Fibroblast of mammary gland (primary cell): ENCODE results near the gene CBX6.

Source experiments
- DNase-seq: peaks from one replicate; pipeline ENCODE4 v3.0.0-alpha.2; 2010; ENCODE audit warnings: low read depth
- H3K4me3 ChIP-seq: 2 replicates; pipeline ENCODE4 v1.5.1; 2011; ENCODE audit warnings: low read depth, mild to moderate bottlenecking, low read length, moderate library complexity; ENCODE audit not compliant: control insufficient read depth
- TF ChIP-seq, protein P1 (sequence below): conservative IDR thresholded peaks from 2 replicates; pipeline ENCODE4 v1.5.1; 2011; ENCODE audit warnings: low read depth, low read length, inconsistent platforms; ENCODE audit not compliant: control insufficient read depth, insufficient read depth

CBX6 gene

DNA sequence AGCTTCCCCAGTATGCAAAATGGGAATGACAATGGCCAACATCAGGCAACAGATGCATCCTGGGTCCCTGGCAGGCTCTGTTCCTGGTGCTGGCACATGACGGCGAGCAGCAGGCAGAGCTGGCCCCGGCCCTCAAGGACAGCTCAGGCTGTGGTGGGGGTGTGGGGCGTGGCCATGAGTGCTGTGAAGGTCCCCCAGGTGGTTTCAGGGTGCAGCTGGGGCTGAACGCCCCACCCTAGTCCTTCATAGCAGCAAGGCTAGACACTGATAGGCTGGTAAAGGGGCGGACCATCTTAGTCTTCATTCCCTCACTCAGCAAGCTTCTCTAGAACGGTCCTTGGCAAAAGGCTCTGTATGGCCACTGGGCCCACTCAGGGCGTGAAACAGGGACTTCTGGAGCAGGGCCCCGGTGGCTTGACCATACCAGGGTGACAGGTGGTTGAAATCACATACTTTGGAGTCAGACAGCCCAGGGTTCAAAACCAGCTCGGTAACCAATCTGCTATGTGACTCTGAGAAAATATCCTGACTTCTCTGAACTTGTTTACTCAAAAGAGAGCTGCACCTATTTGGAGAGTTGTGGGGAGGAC is 43.3 kb downstream of the CBX6 start:
- DNase-seq = no peak
- TF ChIP-seq, protein P1, sequence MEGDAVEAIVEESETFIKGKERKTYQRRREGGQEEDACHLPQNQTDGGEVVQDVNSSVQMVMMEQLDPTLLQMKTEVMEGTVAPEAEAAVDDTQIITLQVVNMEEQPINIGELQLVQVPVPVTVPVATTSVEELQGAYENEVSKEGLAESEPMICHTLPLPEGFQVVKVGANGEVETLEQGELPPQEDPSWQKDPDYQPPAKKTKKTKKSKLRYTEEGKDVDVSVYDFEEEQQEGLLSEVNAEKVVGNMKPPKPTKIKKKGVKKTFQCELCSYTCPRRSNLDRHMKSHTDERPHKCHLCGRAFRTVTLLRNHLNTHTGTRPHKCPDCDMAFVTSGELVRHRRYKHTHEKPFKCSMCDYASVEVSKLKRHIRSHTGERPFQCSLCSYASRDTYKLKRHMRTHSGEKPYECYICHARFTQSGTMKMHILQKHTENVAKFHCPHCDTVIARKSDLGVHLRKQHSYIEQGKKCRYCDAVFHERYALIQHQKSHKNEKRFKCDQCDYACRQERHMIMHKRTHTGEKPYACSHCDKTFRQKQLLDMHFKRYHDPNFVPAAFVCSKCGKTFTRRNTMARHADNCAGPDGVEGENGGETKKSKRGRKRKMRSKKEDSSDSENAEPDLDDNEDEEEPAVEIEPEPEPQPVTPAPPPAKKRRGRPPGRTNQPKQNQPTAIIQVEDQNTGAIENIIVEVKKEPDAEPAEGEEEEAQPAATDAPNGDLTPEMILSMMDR = no peak

DNA sequence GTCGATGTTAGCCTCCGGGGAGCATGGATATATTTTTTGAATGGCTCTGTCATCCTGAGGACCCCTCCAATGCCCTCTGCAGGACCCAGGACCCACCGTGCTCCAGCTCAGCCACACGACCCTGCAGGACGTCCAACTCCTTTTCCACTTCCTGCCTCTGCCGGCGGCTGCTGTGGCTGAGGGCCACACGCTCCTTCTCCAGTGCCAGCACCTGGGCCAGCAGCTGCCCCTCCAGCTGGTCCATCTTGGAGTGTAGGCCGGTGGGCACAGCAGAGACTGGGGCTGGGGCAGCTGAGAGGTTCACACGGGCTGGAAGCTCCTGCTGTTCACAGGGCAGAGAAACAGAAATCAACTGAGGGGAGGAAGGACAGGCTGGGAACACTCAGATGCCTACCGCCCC is 43.8 kb downstream of the CBX6 start:
- no peak for DNase-seq
- TF ChIP-seq, protein P1 = no peak
- H3K4me3 ChIP-seq = no peak overlapping the region

More for the DNA sequence above, 43.3 kb downstream of the CBX6 start:
- H3K4me3 ChIP-seq = no peak overlapping the region

DNA sequence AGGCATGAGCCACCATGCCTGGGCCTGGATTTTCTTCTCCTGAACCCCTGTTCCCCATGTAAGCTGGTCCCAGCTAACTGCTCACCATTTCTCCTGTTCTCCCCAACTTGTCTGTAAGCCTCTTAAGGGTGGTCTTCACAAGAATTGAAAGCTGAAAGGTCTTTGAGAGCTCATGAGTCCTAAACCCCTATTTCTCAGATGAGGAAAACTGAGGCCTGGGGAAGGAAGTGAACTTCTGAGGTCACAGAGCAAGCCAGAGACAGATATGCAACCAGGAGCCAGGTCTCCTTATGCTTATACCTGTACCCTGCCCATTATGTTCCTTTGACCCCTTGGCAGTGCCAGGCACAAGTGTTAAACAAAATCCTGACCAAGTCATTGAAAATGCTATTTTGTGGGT is 44.5 kb downstream of the CBX6 start:
- no peak overlapping the region for H3K4me3 ChIP-seq
- TF ChIP-seq, protein P1 = no peak
- no peak for DNase-seq

DNA sequence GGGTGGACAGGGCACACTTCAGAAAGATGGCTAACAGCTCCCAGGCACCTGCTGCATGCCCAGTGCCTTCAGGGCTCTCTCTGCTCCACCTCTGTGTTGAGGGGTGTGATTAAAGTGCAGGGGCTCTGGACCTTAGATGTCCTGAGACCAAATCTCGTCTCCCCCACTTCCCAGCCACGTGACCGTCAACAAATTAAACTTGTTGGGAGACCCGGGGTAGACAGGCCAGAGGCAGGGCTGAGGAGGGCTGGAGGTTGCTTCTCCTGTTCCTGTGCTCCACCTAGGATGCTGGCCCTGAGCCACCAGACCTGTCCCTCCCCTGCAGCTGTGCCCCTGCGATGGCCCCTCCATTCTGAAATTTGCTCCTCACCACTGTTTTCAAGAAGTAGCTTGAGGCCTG is 45.2 kb downstream of the CBX6 start:
- TF ChIP-seq, protein P1 = no peak
- H3K4me3 ChIP-seq = no peak overlapping the region

DNA sequence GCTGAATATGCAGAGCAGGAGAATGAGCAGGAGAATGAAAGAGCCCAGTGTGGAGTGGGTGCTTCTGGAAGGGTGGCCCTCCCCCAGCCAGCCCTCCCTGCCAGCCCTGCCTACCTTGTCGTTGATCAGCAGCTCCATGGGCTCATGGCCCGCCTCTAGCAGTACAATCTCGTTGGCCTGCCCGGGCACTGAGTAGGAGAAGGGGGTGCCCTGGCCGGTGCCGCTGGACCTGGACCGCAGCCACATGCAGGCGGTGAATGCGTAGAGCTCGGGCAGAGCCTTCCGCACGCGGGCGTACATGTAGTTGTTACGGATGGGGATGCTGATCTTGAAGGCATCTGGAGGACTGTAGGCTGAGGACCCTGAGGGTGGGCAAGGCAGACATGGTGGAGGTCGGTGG is 45.6 kb downstream of the CBX6 start:
- DNase-seq = no peak
- TF ChIP-seq, protein P1 = no peak
- H3K4me3 ChIP-seq = no peak overlapping the region

More for the DNA sequence above, 45.2 kb downstream of the CBX6 start:
- no peak for DNase-seq

DNA sequence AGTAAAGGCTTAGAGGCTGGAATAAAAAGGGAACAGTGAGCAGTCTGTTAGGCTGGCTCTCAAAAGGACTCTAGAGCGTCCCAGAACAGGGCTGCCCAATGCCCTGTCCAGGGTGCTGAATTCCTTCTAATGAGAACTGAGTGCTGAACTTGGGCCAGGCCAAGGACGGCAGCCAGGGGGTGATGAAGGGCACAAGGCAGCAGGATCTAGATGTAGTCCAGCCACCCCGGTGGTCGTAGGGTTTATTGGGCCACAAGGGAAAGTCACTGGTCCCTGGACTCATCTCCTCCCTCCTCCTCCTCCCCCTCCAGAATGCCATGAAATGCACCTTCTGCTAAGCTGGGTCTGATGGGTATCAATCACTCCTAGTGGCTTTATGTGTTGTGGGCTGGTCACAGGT is 47.4 kb downstream of the CBX6 start:
- peak; percentile 69 for DNase-seq
- no peak overlapping the region for H3K4me3 ChIP-seq
- TF ChIP-seq, protein P1 = peak; percentile 52

DNA sequence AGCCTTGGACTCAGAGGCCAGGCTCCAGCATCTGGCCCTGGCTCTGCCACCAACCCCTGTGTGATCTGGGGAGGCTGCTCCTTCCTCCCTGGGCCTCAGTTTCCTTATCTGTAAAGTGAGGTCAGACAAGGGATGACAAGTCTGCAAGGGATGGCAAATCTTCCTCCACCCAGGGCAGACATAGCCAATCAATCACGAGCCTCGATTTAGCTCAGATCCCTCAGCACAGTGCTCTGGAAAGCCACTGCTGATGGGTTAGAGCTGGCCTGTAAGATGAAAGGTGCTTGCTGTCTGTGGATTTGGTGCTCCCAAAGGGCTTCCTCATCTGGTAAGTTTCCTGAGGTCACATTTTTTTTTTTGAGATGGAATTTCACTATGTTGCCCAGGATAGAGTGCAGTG is 48.4 kb downstream of the CBX6 start:
- TF ChIP-seq, protein P1 = no peak
- no peak overlapping the region for H3K4me3 ChIP-seq
- no peak for DNase-seq
